ENCODE results near the gene RAPH1. TPM values are rescaled to one million over a fixed set of nuclear protein-coding genes. Genes with fewer than 3 reads are reported as not detected.
A peak's percentile ranks its signal among the peaks of the same experiment; 100 is the strongest.

The RAPH1 gene
- total RNA-seq (2021) (28.3 and 29.7 TPM in 2 replicates), Bru-seq, nascent RNA (percentile 77 among the genes with signal in this experiment), BruChase-seq, experiment 1, labeled RNA remaining after a 2-hour chase (percentile 73 among the genes with signal in this experiment), BruChase-seq, experiment 2, labeled RNA remaining after a 6-hour chase (percentile 72 among the genes with signal in this experiment)
- long read RNA-seq, partial matches to known transcripts, result 0 of 53 reads
- long read RNA-seq, other reads (novel, unspliced or antisense), result 53 of 53 reads

- no peaks in the 10 kb centered on the region for H3K27me3 ChIP-seq (replicated peaks; ENCODE audit: insufficient read depth, low read depth, low read length, poor library complexity)
- H3K4me3 ChIP-seq (ENCODE audit: low read depth, low read length, poor library complexity, severe bottlenecking), result peak within 1 kb of the TSS; percentile 92
- H3K36me3 ChIP-seq (ENCODE audit: insufficient read depth, low read length, poor library complexity, severe bottlenecking), result no peaks in the 10 kb centered on the region
- BruUV-seq (replicated peaks), result no TSS peak
- H3K4me1 ChIP-seq (ENCODE audit: insufficient read depth, low read length, poor library complexity, severe bottlenecking), result peaks cover 7% of the 10 kb centered on the region
- H3K27ac ChIP-seq (ENCODE audit: low read depth, low read length, poor library complexity, severe bottlenecking), result peak within 1 kb of the TSS; percentile 84
- CTCF ChIA-PET, result no interaction called here
- DNase-seq (ENCODE audit: low spot score), result peak; percentile 85
- H3K9me3 ChIP-seq (ENCODE audit: low read depth, low read length, poor library complexity, severe bottlenecking), result no peaks in the 10 kb centered on the region
- TF ChIP-seq EZH2 (IDR thresholded peaks at IDR 0.05; ENCODE audit: borderline replicate concordance, low read depth, low read length, poor library complexity, severe bottlenecking), result no peak
- no peak for TF ChIP-seq CTCF (conservative IDR thresholded peaks at IDR 0.05; ENCODE audit: low read depth, low read length)
- POLR2A ChIA-PET (ENCODE audit: low non-redundant PET), result no interaction called here
- intact Hi-C loops (cut with micrococcal nuclease; ENCODE audit: unreplicated experiment), result no loop called here
Observed at GRCh38 chr2:203535078-203535783, at the start of gene RAPH1. Gene RAPH1, minus strand, starts transcription at chr2:203535301. Its CDS starts 39,948 bp downstream, at chr2:203495353.

GRCh38 chr2:203584784-203585183 lies 49.7 kb upstream of the RAPH1 start:
- TF ChIP-seq CTCF (conservative IDR thresholded peaks at IDR 0.05; ENCODE audit: low read depth, low read length) (no peak), EZH2 (IDR thresholded peaks at IDR 0.05; ENCODE audit: borderline replicate concordance, low read depth, low read length, poor library complexity, severe bottlenecking) (no peak)
- H3K4me3 ChIP-seq (ENCODE audit: low read depth, low read length, poor library complexity, severe bottlenecking), result no peak overlapping the region
- BruUV-seq (replicated peaks), result no TSS peak
- ChIA-PET CTCF (no interaction called here), POLR2A (ENCODE audit: low non-redundant PET) (no interaction called here)
- H3K36me3 ChIP-seq (ENCODE audit: insufficient read depth, low read length, poor library complexity, severe bottlenecking), result no peaks in the 10 kb centered on the region
- no peaks in the 10 kb centered on the region for H3K9me3 ChIP-seq (ENCODE audit: low read depth, low read length, poor library complexity, severe bottlenecking)
- H3K27ac ChIP-seq (ENCODE audit: low read depth, low read length, poor library complexity, severe bottlenecking), result no peak overlapping the region
- intact Hi-C loops (cut with micrococcal nuclease; ENCODE audit: unreplicated experiment), result no loop called here
- no peak for DNase-seq (ENCODE audit: low spot score)
- peaks cover 10% of the 10 kb centered on the region for H3K4me1 ChIP-seq (ENCODE audit: insufficient read depth, low read length, poor library complexity, severe bottlenecking)
- no peaks in the 10 kb centered on the region for H3K27me3 ChIP-seq (replicated peaks; ENCODE audit: insufficient read depth, low read depth, low read length, poor library complexity)

GRCh38 chr2:203583701-203584100 lies 48.6 kb upstream of the RAPH1 start:
- no peaks in the 10 kb centered on the region for H3K9me3 ChIP-seq (ENCODE audit: low read depth, low read length, poor library complexity, severe bottlenecking)
- no peaks in the 10 kb centered on the region for H3K27me3 ChIP-seq (replicated peaks; ENCODE audit: insufficient read depth, low read depth, low read length, poor library complexity)
- H3K27ac ChIP-seq (ENCODE audit: low read depth, low read length, poor library complexity, severe bottlenecking), result no peak overlapping the region
- no peaks in the 10 kb centered on the region for H3K36me3 ChIP-seq (ENCODE audit: insufficient read depth, low read length, poor library complexity, severe bottlenecking)
- ChIA-PET POLR2A (ENCODE audit: low non-redundant PET) (no interaction called here), CTCF (no interaction called here)
- DNase-seq (ENCODE audit: low spot score), result no peak
- intact Hi-C loops (cut with micrococcal nuclease; ENCODE audit: unreplicated experiment), result no loop called here
- H3K4me3 ChIP-seq (ENCODE audit: low read depth, low read length, poor library complexity, severe bottlenecking), result no peak overlapping the region
- BruUV-seq (replicated peaks), result no TSS peak
- H3K4me1 ChIP-seq (ENCODE audit: insufficient read depth, low read length, poor library complexity, severe bottlenecking), result peaks cover 10% of the 10 kb centered on the region
- no peak for TF ChIP-seq EZH2 (IDR thresholded peaks at IDR 0.05; ENCODE audit: borderline replicate concordance, low read depth, low read length, poor library complexity, severe bottlenecking)
- TF ChIP-seq CTCF (conservative IDR thresholded peaks at IDR 0.05; ENCODE audit: low read depth, low read length), result no peak
